Naive thymus-derived CD8-positive, alpha-beta T cell (primary cell): ENCODE data around the gene STK32B. TPM values are rescaled to one million over a fixed set of nuclear protein-coding genes. Genes with fewer than 3 reads are reported as not detected.

Source experiments
- ATAC-seq, 2 donors: fragments of 150-1000 bp; cut with Tn5 transposase in 1 of 2; sonication (Bioruptor Pico), chemical (Tn5 transposase) in 1 of 2; 1 replicate in 1 of 2; 2 replicates in 1 of 2; pipeline ENCODE4 v1.10.0; 2021; ENCODE audit warnings: mild to moderate bottlenecking in 2 of 2, moderate library complexity in 2 of 2
- POLR2A ChIA-PET: fragments of 350-600 bp; sonication (Branson Sonifier 250); formaldehyde crosslinking; loops from one replicate; lab custom pipeline; 2021; ENCODE audit warnings: antibody characterized with exemption; lab: Charles Lee
- DNase-seq, 10 donors: peaks; one replicate each; pipeline versions ENCODE4 v3.0.0 to v3.0.0-alpha.2; 2020 to 2022
- H3K27ac Mint-ChIP-seq, 10 donors: one replicate each; pipeline ENCODE4 v1.8.0; 2020 to 2022; ENCODE audit warnings: mild to moderate bottlenecking in 10 of 10, mixed read lengths in 10 of 10, moderate library complexity in 4 of 10, inconsistent platforms in 1 of 10
- H3K27me3 Mint-ChIP-seq, 5 donors: one replicate each; pipeline ENCODE4 v1.8.0; 2021 to 2022; ENCODE audit warnings: mixed read lengths in 5 of 5
- H3K36me3 Mint-ChIP-seq, 3 donors: one replicate each; pipeline ENCODE4 v1.8.0; 2020 to 2022; ENCODE audit warnings: mixed read lengths in 3 of 3, mild to moderate bottlenecking in 2 of 3, inconsistent platforms in 1 of 3
- H3K4me1 Mint-ChIP-seq, 4 donors: one replicate each; pipeline ENCODE4 v1.8.0; 2021 to 2022; ENCODE audit warnings: mixed read lengths in 4 of 4
- H3K4me3 Mint-ChIP-seq, 10 donors: one replicate each; pipeline ENCODE4 v1.8.0; 2020 to 2022; ENCODE audit warnings: mild to moderate bottlenecking in 10 of 10, mixed read lengths in 10 of 10, moderate library complexity in 6 of 10, inconsistent platforms in 1 of 10
- H3K9me3 Mint-ChIP-seq, 9 donors: one replicate each; pipeline ENCODE4 v1.8.0; 2020 to 2022; ENCODE audit warnings: mixed read lengths in 9 of 9, mild to moderate bottlenecking in 3 of 9, inconsistent platforms in 1 of 9, moderate library complexity in 1 of 9
- polyA plus RNA-seq, 3 donors: library from polyadenylated mRNA; unstranded; fragments of 300-500 nt; fragmentation: Illumina TruSeq; gene quantifications; one replicate each; pipeline ENCODE4 v1.2.3, GENCODE V29; 2021
- total RNA-seq, 8 experiments: library from RNA in 2 of 8; stranded (reverse) in 2 of 8; gene quantifications; one replicate each; pipeline ENCODE4 v1.2.3 and lab custom pipeline; 2021 to 2026

STK32B gene
- total and polyA plus RNA-seq, 5 experiments from 2014 or later: not detected

GRCh38 chr4:5547651-5548249 lies 496.5 kb downstream of the STK32B start:
- Mint-ChIP-seq H3K36me3 (peaks cover 0 to 9% (median 0%) of the 10 kb centered on the region in 3 donors), H3K9me3 (peaks cover 0 to 36% (median 10%) of the 10 kb centered on the region in 9 donors), H3K4me1 (no peaks in the 10 kb centered on the region), H3K27ac (no peak overlapping the region), H3K27me3 (peaks cover 4 to 24% (median 8%) of the 10 kb centered on the region in 5 donors), H3K4me3 (no peak overlapping the region)
- DNase-seq: no peak
- no peak for ATAC-seq
- POLR2A ChIA-PET: no interaction called here

Other genes starting within 250 kb of the STK32B start
- not detected for gene MSX1, start 191.8 kb upstream of the STK32B start, total RNA-seq
- not detected for gene MSX1, start 191.8 kb upstream of the STK32B start, polyA plus RNA-seq
- not detected for gene CYTL1, start 32.0 kb upstream of the STK32B start, total RNA-seq
- not detected for gene CYTL1, start 32.0 kb upstream of the STK32B start, polyA plus RNA-seq